Fibroblast of villous mesenchyme (primary cell): Measurements from ENCODE around the gene GRIN2B. TPM values are rescaled to one million over a fixed set of nuclear protein-coding genes. Genes with fewer than 3 reads are reported as not detected.

Experiments
- DNase-seq: peaks from one replicate; pipeline ENCODE4 v3.0.0-alpha.2; 2010; ENCODE audit warnings: low read depth
- H3K4me3 ChIP-seq: 2 replicates; pipeline ENCODE4 v1.5.1; 2011; ENCODE audit warnings: low read depth, mild to moderate bottlenecking, low read length
- total RNA-seq: library from RNA; depleted of rRNA; stranded (reverse); fragments of >200 nt; gene quantifications from 2 replicates; pipeline ENCODE4 v1.2.3, GENCODE V29; 2012
- TF ChIP-seq, protein P1 (sequence below): IDR thresholded peaks from 2 replicates; pipeline ENCODE4 v1.5.1; 2012; ENCODE audit warnings: low read depth, mild to moderate bottlenecking, low read length; ENCODE audit not compliant: insufficient read depth

Gene GRIN2B
- total RNA-seq, result under 0.01 TPM in 1 of 2 replicates, not detected in the other

GRCh38 chr12:13981296-13981962 lies at the start of gene GRIN2B:
Gene GRIN2B (minus strand): TSS chr12:13981602. CDS start chr12:13866208, 115,394 bp downstream.
- no peak within 1 kb of the TSS for H3K4me3 ChIP-seq
- DNase-seq, result no peak
- TF ChIP-seq, protein P1, sequence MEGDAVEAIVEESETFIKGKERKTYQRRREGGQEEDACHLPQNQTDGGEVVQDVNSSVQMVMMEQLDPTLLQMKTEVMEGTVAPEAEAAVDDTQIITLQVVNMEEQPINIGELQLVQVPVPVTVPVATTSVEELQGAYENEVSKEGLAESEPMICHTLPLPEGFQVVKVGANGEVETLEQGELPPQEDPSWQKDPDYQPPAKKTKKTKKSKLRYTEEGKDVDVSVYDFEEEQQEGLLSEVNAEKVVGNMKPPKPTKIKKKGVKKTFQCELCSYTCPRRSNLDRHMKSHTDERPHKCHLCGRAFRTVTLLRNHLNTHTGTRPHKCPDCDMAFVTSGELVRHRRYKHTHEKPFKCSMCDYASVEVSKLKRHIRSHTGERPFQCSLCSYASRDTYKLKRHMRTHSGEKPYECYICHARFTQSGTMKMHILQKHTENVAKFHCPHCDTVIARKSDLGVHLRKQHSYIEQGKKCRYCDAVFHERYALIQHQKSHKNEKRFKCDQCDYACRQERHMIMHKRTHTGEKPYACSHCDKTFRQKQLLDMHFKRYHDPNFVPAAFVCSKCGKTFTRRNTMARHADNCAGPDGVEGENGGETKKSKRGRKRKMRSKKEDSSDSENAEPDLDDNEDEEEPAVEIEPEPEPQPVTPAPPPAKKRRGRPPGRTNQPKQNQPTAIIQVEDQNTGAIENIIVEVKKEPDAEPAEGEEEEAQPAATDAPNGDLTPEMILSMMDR, result no peak

DNA sequence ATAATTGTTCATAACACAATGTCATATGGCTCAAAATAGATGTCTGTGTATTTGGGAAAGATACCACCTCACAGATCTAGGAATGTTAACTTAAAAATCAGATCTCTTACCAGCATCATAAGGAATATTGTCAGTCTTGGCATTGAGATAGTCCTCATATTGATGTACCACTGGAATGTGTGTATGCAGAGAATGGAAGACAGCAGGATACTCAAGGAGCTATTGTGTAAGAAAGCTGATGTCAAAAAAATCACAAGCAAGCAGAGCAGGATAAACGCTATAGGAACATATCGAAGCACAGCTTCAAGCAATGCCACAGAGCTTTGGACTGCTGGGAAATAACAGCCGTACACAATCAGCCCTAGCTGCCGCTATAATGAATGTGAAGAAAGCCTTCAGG lies 45.1 kb upstream of the GRIN2B start:
- no peak overlapping the region for H3K4me3 ChIP-seq
- DNase-seq, result no peak
- TF ChIP-seq, protein P1, result no peak

GRCh38 chr12:14024591-14024990 lies 43.2 kb upstream of the GRIN2B start:
- DNase-seq, result no peak
- TF ChIP-seq, protein P1, result no peak

GRCh38 chr12:14018080-14018479 lies 36.7 kb upstream of the GRIN2B start:
- no peak for DNase-seq
- TF ChIP-seq, protein P1, result no peak
- H3K4me3 ChIP-seq, result no peak overlapping the region

More at GRCh38 chr12:14024591-14024990, 43.2 kb upstream of the GRIN2B start:
- H3K4me3 ChIP-seq, result no peak overlapping the region

DNA sequence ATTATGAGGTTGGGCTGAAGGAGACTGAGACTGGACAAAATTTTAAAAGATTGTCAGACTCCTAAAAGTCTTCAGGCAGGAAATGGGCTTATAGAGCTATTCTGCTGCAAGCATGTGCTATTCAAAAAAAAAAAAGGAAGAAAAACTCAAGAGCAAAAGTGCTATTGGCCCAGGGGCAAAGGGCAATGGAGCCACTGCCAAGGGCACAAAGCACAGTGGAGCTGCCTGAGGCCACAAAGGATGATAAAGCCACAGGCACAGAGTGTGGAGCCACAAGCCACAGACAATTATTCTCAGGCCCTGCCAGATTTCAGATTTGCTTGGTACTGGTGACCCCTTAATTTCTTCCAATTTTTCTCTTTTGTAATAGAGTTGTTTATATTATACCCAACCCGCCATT lies 29.6 kb upstream of the GRIN2B start:
- no peak overlapping the region for H3K4me3 ChIP-seq
- TF ChIP-seq, protein P1, result no peak
- no peak for DNase-seq

GRCh38 chr12:14007639-14008038 lies 26.2 kb upstream of the GRIN2B start:
- TF ChIP-seq, protein P1, result no peak
- no peak overlapping the region for H3K4me3 ChIP-seq

GRCh38 chr12:13992585-13992984 lies 11.2 kb upstream of the GRIN2B start:
- no peak for DNase-seq
- TF ChIP-seq, protein P1, result no peak
- no peak overlapping the region for H3K4me3 ChIP-seq

More at GRCh38 chr12:14007639-14008038, 26.2 kb upstream of the GRIN2B start:
- DNase-seq, result no peak
